Mesenteric fat pad (tissue), 1 donor: Measurements from ENCODE around the gene HOXC10. TPM values are rescaled to one million over a fixed set of nuclear protein-coding genes. Genes with fewer than 3 reads are reported as not detected.

Source experiments
- DNase-seq: peaks from one replicate; pipeline ENCODE4 v3.0.0-alpha.2; 2020; ENCODE audit warnings: low spot score
- total RNA-seq: library from RNA; stranded (reverse); fragmentation: NEBNext Ultra II Directional; extraction: Animal tissue kit (Norgen Biotek cat#: 25700); gene quantifications from one replicate; pipeline ENCODE4 v1.2.1, GENCODE V29; 2021
- donor health status: DM: yes; HTN: yes; CAD: no.

HOXC10 gene
- total RNA-seq, 1 donor from 2014 or later, result 0.16 TPM

- no peak for DNase-seq
These were observed 20.6 kb upstream of the HOXC10 start for GRCh38 chr12:53964315-53964713.

- DNase-seq, result no peak
These were observed 19.5 kb upstream of the HOXC10 start for GRCh38 chr12:53965281-53966084.

- no peak for DNase-seq
These were observed 18.9 kb upstream of the HOXC10 start for GRCh38 chr12:53966085-53966384.

GRCh38 chr12:53966385-53967133 is 18.4 kb upstream of the HOXC10 start:
- no peak for DNase-seq

- DNase-seq, result no peak
These were observed 17.5 kb upstream of the HOXC10 start for GRCh38 chr12:53967421-53967925.

GRCh38 chr12:53968214-53969127 is 16.5 kb upstream of the HOXC10 start:
- no peak for DNase-seq

GRCh38 chr12:53969588-53970259 is 15.2 kb upstream of the HOXC10 start:
- DNase-seq, result no peak

- DNase-seq, result no peak
These were observed 14.5 kb upstream of the HOXC10 start for GRCh38 chr12:53970451-53970850.

GRCh38 chr12:53971129-53971528 is 13.8 kb upstream of the HOXC10 start:
- no peak for DNase-seq

- DNase-seq, result no peak
These were observed 13.3 kb upstream of the HOXC10 start for GRCh38 chr12:53971686-53972085.

- DNase-seq, result no peak
These were observed 12.7 kb upstream of the HOXC10 start for GRCh38 chr12:53972152-53972702.

- no peak for DNase-seq
These were observed 12.2 kb upstream of the HOXC10 start, which contains the start of gene HOXC11 for GRCh38 chr12:53972722-53973235. TSS of gene HOXC11 (plus strand) at chr12:53973126. CDS start at chr12:53973242, 116 bp downstream.

- DNase-seq, result no peak
These were observed 11.5 kb upstream of the HOXC10 start for GRCh38 chr12:53973236-53974042.

- no peak for DNase-seq
These were observed 10.6 kb upstream of the HOXC10 start, which contains the start of gene HOTAIR for GRCh38 chr12:53974084-53975063. TSS of gene HOTAIR (minus strand) at chr12:53974954.

GRCh38 chr12:53975064-53975471 is 9.9 kb upstream of the HOXC10 start:
- no peak for DNase-seq

- DNase-seq, result no peak
These were observed 9.3 kb upstream of the HOXC10 start for GRCh38 chr12:53975479-53976152.

GRCh38 chr12:53976172-53976822 is 8.6 kb upstream of the HOXC10 start:
- DNase-seq, result no peak
